Smooth muscle cell of the pulmonary artery (primary cell): ENCODE data around the gene FLCN. TPM values are rescaled to one million over a fixed set of nuclear protein-coding genes. Genes with fewer than 3 reads are reported as not detected.

Experiments
- total RNA-seq: library from RNA; depleted of rRNA; stranded (reverse); fragments of >200 nt; gene quantifications from 2 replicates; pipeline ENCODE4 v1.2.3, GENCODE V29; 2014

The FLCN gene, protein sequence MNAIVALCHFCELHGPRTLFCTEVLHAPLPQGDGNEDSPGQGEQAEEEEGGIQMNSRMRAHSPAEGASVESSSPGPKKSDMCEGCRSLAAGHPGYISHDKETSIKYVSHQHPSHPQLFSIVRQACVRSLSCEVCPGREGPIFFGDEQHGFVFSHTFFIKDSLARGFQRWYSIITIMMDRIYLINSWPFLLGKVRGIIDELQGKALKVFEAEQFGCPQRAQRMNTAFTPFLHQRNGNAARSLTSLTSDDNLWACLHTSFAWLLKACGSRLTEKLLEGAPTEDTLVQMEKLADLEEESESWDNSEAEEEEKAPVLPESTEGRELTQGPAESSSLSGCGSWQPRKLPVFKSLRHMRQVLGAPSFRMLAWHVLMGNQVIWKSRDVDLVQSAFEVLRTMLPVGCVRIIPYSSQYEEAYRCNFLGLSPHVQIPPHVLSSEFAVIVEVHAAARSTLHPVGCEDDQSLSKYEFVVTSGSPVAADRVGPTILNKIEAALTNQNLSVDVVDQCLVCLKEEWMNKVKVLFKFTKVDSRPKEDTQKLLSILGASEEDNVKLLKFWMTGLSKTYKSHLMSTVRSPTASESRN
- total RNA-seq = 66.1 and 76.5 TPM in 2 replicates

DNA sequence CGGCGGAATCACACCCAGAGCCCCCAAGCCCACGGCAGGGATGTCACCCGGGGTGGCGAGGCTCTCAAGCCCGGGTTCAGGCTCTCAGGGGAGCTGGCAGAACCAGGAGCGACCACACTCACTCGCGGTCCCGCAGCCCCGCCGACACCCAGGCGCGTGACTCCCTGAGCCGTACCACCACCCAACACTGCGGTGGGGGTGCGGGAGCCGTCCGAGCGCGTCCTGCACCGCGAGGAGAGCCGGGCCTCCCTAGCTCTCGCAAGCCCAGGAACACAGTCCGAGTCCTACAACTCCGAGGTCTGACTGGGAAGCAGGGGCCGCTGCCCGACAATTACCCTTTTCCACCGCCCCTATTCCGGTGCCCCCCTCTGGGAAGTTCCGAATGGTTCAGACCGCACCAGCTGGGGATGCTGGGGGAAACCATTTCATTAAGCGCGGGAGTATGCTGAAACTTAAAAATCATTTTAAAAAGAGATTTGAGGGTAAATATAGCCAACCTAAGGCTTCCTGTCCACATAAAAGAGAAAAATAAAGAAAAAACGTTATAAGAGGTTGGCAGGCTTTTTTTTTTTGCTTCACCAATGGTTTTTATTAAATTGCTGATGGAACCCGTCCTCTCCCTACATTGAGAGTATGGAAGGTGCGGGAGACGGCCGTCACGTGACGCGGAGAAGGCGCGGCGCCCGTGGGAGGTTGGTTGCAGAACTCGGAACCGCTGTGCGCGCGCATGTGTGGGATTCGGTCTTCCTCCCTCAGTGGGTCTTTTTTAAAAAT is at the start of gene FLCN:
FLCN (minus strand) TSS at position 143 of the 774 bp plus-strand sequence. CDS start 9,031 bp downstream, outside the sequence.

DNA sequence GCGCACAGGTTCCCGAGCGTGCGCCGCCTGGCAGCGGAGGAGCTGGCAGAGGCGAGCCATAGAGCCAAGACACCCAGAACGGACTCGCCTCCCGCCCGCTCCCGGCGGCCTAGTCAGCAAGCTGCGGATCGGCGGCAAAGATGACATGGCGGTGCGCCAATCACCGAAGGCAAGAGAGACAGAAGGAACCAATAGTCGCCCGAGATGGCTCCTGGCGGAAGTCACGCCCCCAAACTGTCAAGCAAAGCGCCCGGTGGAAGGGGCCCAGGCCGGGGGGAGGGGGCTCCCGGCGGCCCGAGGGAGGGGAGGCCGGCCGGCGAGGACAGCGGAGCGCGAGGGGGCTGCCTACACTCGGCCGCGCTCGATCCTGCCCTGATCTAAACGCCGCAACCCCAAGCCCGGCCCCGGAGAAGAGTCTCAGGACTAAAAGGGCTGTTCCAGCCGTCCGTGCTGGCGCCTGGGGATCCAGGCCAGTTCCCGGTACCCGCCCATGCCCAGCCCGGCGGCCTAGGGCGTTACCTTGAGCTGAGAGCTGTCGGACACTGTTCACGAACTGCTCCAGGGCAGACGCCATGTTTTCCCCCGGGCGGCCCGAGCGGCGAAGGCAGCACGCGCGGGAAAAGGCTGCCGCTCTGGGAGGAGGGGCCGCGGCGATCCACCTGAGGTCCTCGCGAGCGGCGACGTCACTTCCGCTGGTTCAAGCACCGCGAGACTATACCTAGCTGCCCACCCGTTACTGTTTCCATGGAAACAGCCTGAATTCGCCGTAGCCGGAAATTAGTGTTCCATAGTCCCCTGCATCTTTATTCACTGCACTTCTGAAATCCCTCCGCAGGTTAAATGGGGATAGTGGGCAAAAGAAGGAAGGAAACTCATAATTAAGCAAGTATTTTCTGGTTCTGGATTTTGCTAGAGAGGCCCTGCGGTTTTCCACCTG is 43.9 kb upstream of the FLCN start, which contains the start of gene COPS3:
COPS3 (minus strand) TSS at position 634 of the 937 bp plus-strand sequence; CDS start at position 574, 60 bp downstream.

DNA sequence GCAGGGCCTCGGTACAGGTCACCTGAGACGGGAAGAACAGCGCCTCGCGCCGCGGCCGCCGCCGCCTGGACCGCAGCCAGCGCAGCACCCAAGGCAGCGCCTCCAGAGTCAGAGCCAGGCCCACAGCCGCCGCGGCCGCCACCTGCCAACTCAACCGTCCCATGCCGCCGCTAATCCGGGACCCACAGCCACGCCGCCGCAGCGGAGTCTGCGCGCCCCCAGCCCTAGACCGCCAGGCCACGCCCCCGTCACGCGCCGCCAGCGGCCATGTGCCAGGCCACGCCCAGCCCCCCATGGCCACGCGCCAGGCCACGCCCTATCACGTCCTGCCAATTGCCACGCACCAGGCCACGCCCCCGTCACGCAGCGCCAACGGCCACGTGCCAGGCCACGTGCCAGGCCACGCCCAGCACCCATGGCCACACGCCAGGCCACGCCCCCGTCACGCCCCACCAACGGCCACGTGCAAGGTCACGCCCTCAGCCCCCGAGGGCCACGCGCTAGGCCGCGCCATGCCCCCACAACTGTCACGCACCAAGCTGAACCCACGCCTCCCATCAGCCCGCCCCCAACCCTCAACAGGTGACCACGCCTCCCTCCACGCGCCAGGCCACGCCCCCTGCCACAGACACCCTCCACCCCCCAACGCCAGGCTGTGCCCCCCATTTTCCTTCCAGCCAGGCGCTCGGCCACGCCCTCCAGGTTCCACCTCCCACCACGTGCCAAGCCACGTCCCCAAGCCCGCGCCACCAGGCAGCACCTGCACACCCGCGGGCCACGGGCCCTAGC is 30.6 kb downstream of the FLCN start, which contains the start of gene PLD6:
PLD6 (minus strand) TSS at position 210 of the 789 bp plus-strand sequence; CDS start at position 163, 47 bp downstream.

Other genes starting within 250 kb of the FLCN start
- 178 and 204 TPM in 2 replicates for gene MPRIP, start 194.7 kb downstream of the FLCN start, total RNA-seq
- 2.4 and 5.4 TPM in 2 replicates for gene PLD6, start 30.8 kb downstream of the FLCN start, total RNA-seq
- gene COPS3, start 44.1 kb upstream of the FLCN start, total RNA-seq = 53.7 and 62.4 TPM in 2 replicates
- 0.86 and 1.3 TPM in 2 replicates for gene NT5M, start 66.2 kb upstream of the FLCN start, total RNA-seq
- gene MED9, start 239.8 kb upstream of the FLCN start, total RNA-seq = 8.7 and 9.4 TPM in 2 replicates